Epithelial cell of esophagus (primary cell): ENCODE measurements around the gene STAT4.

Experiments
- DNase-seq: peaks from one replicate; pipeline ENCODE4 v3.0.0; 2010; ENCODE audit warnings: low read depth
- H3K4me3 ChIP-seq: 2 replicates; pipeline ENCODE4 v1.5.1; 2011; ENCODE audit warnings: mild to moderate bottlenecking, low read length, control low read depth
- TF ChIP-seq, protein P1 (sequence below): IDR thresholded peaks from 2 replicates; pipeline ENCODE4 v1.5.1; 2011; ENCODE audit warnings: low read depth, mild to moderate bottlenecking, low read length, control low read depth, inconsistent platforms; ENCODE audit not compliant: insufficient read depth; ENCODE audit errors: missing control alignments

The STAT4 gene

DNA sequence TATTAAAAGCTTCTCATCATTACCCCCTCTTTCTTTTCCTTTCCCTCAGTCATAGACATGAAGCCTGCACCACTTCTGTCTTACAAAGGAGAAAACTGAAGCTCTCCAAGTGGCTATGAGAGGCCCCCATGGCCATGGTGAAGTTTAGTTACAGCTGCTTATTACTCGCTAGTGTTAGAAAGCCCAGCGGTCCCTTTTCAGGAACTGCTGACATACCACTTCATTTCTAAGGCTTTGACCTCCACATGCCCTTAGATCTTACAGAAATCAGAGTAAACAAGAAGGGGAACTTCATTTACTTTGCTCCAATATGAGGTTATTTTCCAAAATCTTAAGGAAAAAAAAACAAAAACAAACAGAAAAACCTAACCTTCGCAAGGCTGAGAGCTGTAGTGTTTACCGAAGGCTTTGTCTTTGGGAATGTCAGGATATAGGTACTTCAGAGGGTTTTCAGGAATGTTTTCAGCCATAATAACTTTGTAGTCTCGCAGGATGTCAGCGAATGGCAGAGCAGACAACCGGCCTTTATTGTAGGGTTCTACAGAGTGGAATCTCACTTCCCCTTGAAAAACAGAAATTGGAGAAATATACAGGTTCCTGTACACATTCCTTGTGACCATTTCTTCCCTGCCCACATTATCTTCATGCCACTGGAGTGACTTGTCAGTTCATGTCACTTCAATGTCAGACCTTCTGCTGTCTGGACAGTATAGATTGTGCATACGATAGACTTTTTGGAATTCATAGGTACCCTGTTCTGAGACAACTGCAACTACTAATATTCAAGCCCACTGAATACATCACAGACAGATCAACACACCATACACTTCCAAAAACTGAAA lies 118.0 kb downstream of the STAT4 start:
- no peak overlapping the region for H3K4me3 ChIP-seq
- DNase-seq = no peak
- TF ChIP-seq, protein P1, sequence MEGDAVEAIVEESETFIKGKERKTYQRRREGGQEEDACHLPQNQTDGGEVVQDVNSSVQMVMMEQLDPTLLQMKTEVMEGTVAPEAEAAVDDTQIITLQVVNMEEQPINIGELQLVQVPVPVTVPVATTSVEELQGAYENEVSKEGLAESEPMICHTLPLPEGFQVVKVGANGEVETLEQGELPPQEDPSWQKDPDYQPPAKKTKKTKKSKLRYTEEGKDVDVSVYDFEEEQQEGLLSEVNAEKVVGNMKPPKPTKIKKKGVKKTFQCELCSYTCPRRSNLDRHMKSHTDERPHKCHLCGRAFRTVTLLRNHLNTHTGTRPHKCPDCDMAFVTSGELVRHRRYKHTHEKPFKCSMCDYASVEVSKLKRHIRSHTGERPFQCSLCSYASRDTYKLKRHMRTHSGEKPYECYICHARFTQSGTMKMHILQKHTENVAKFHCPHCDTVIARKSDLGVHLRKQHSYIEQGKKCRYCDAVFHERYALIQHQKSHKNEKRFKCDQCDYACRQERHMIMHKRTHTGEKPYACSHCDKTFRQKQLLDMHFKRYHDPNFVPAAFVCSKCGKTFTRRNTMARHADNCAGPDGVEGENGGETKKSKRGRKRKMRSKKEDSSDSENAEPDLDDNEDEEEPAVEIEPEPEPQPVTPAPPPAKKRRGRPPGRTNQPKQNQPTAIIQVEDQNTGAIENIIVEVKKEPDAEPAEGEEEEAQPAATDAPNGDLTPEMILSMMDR = no peak

GRCh38 chr2:191031256-191031655 lies 119.5 kb downstream of the STAT4 start:
- no peak for DNase-seq
- no peak overlapping the region for H3K4me3 ChIP-seq
- TF ChIP-seq, protein P1 = no peak

DNA sequence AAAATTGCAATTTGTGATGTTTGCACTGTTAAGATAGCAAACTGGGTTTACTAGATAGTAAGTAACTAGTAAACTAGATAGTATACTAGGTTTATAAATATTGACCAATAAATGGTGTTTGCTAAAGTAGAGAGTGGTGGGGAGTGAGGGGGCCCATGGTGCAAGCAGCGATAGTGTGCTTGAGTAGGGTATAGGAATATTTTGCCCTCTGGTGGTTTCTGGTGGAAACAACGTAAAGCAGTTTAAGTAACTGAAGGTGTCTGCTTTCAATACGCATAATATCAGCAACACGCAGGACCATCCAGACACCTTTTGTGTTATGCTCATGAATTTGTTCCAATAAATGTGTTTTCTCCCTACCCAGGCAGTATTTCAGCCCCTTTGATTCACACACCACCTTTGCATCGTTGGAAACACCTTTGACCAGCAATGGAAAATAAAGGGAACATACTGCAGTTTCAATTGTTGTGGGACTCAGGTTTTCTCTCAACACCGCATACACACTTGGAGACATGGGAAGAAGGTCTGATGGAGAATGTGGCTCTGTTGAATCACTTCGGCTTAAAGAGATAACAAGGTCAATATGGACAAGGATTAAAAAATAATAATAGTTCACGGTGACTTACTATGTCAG lies 120.2 kb downstream of the STAT4 start:
- H3K4me3 ChIP-seq = no peak overlapping the region
- TF ChIP-seq, protein P1 = peak; percentile 75
- peak; percentile 66 for DNase-seq

GRCh38 chr2:191029280-191029950 lies 121.4 kb downstream of the STAT4 start:
- H3K4me3 ChIP-seq = no peak overlapping the region
- TF ChIP-seq, protein P1 = no peak
- DNase-seq = no peak

- TF ChIP-seq, protein P1 = no peak
- H3K4me3 ChIP-seq = no peak overlapping the region
- no peak for DNase-seq
These were observed 124.4 kb downstream of the STAT4 start for GRCh38 chr2:191026377-191026776.

DNA sequence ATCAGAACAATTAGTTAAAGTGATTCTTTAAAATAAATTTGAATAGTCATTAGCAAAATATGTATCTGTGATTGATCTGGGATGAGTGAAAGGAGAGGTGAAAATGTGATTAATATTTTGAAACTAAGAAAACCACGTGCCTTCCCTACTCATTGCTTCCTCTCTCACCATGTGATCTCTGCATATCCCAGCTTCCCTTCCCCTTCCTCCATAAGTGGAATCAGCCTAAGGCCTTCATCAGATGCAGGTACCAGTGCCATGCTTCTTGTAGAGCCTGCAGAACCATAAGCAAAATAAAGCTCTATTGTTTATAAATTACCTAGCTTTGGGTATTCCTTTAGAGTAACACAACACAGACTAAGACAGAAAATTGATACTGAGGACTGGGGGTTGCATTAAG lies 125.7 kb downstream of the STAT4 start:
- no peak for DNase-seq
- no peak overlapping the region for H3K4me3 ChIP-seq
- TF ChIP-seq, protein P1 = no peak
